K562 (cell line): ENCODE measurements around the gene CARMIL1. TPM values are rescaled to one million over a fixed set of nuclear protein-coding genes. Genes with fewer than 3 reads are reported as not detected.

Experiments used
- ATF3 ChIP-seq, 2 experiments: fragments of 450-650 bp in 1 of 2; sonication (generic) in 1 of 2; formaldehyde crosslinking in 1 of 2; IDR thresholded peaks in 1 of 2; conservative IDR thresholded peaks in 1 of 2; 2 replicates each; pipeline versions ENCODE4 v1.6.1 to v1.8.1; 2016 to 2023; ENCODE audit warnings: mild to moderate bottlenecking in 2 of 2, moderate library complexity in 2 of 2, inconsistent platforms in 1 of 2, missing genetic modification reagents in 1 of 2
- CREBBP ChIP-seq: IDR thresholded peaks from one replicate; pipeline ENCODE4 v1.6.1; 2012; ENCODE audit warnings: low read depth, mild to moderate bottlenecking, control low read depth, inconsistent platforms, low read length
- DEAF1 ChIP-seq: fragments of 450-650 bp; formaldehyde crosslinking; IDR thresholded peaks from 2 replicates; pipeline ENCODE4 v1.4.0; 2020; ENCODE audit warnings: mild to moderate bottlenecking, moderate library complexity
- ETS1 ChIP-seq: conservative IDR thresholded peaks from 2 replicates; pipeline ENCODE4 v1.6.1; 2011; ENCODE audit warnings: low read depth, mild to moderate bottlenecking, low read length; ENCODE audit not compliant: control insufficient read depth
- HDAC8 ChIP-seq: fragments of 450-650 bp; IDR thresholded peaks from 2 replicates; pipeline ENCODE4 v1.6.1; 2016; ENCODE audit warnings: mild to moderate bottlenecking, missing genetic modification characterization, moderate library complexity, missing compliant biosample characterization
- HNRNPL ChIP-seq: fragments of 200-400 bp; formaldehyde crosslinking; IDR thresholded peaks from 2 replicates; pipeline ENCODE4 v1.6.1; 2017; ENCODE audit warnings: low read depth, mild to moderate bottlenecking, low read length
- IRF1 ChIP-seq: sonication (generic); formaldehyde crosslinking; IDR thresholded peaks from 2 replicates; pipeline ENCODE4 v1.8.0; 2022; ENCODE audit warnings: missing genetic modification reagents, mild to moderate bottlenecking, borderline replicate concordance
- JUND ChIP-seq, 2 experiments: IDR thresholded peaks; 2 replicates in 1 of 2; 3 replicates in 1 of 2; pipeline ENCODE4 v1.6.1; 2011; ENCODE audit warnings: borderline replicate concordance in 2 of 2, low read depth in 2 of 2, low read length in 2 of 2, improper control_type of control experiment in 1 of 2, missing biosample characterization in 1 of 2, missing genetic modification characterization in 1 of 2, missing genetic modification reagents in 1 of 2
- NFXL1 ChIP-seq: fragments of 450-650 bp; formaldehyde crosslinking; IDR thresholded peaks from 2 replicates; pipeline ENCODE4 v1.4.0; 2021; ENCODE audit warnings: mild to moderate bottlenecking
- RNF219 ChIP-seq: fragments of 250-450 bp; sonication (Bioruptor Pico); IDR thresholded peaks from 2 replicates; pipeline ENCODE4 v1.5.0; 2022; ENCODE audit warnings: mild to moderate bottlenecking
- USF1 ChIP-seq: sonication (generic); formaldehyde crosslinking; IDR thresholded peaks from 2 replicates; pipeline ENCODE4 v1.9.0; 2022; ENCODE audit warnings: mild to moderate bottlenecking, missing genetic modification reagents
- XRCC3 ChIP-seq: fragments of 450-650 bp; IDR thresholded peaks from 2 replicates; pipeline ENCODE4 v1.6.1; 2017; ENCODE audit warnings: mild to moderate bottlenecking, moderate library complexity
- ZNF274 ChIP-seq: IDR thresholded peaks from 2 replicates; pipeline ENCODE4 v1.6.1; 2011; ENCODE audit warnings: low read depth, mild to moderate bottlenecking, low read length, moderate library complexity, borderline replicate concordance
- ZNF668 ChIP-seq: fragments of 250-450 bp; sonication (Bioruptor Pico); IDR thresholded peaks from 2 replicates; pipeline ENCODE4 v1.8.0; 2022; ENCODE audit warnings: mild to moderate bottlenecking, inconsistent platforms
- ZNF695 ChIP-seq: fragments of 450-650 bp; formaldehyde crosslinking; IDR thresholded peaks from 2 replicates; pipeline ENCODE4 v1.4.0; 2020; ENCODE audit warnings: mild to moderate bottlenecking, moderate library complexity
- ZNF707 ChIP-seq: fragments of 250-450 bp; sonication (Bioruptor Pico); conservative IDR thresholded peaks from 2 replicates; pipeline ENCODE4 v1.8.0; 2022; ENCODE audit warnings: inconsistent platforms, mild to moderate bottlenecking, moderate library complexity
- polyA plus RNA-seq, 8 experiments: library from polyadenylated mRNA; depleted of rRNA in 4 of 8; stranded (reverse) in 5 of 8; unstranded in 3 of 8; fragments of >200 nt; fragmentation: Nextera tagmentation in 2 of 8; fragmentation: Illumina TruSeq in 1 of 8; extraction: Ambion mirVana in 2 of 8; extraction: Trizol in 1 of 8; gene quantifications; 2 replicates each; pipeline versions ENCODE4 v1.2.1 to v1.2.3, GENCODE V29; 2011 to 2014; ENCODE audit warnings: inconsistent platforms in 1 of 8, missing spikeins in 1 of 8
- total RNA-seq, 7 experiments: library from RNA; depleted of rRNA in 6 of 7; stranded (reverse); fragments of >200 nt in 6 of 7; fragmentation: Illumina TruSeq in 2 of 7; extraction: Trizol in 2 of 7; gene quantifications; 2 replicates each; pipeline versions ENCODE4 v1.2.1 to v1.2.3, GENCODE V29; 2011 to 2021; ENCODE audit warnings: low replicate concordance in 1 of 7

Gene CARMIL1
- total and polyA plus RNA-seq, 9 of the 15 experiments (the other 6 are each of a cell fraction or from before 2014, with no cell fraction given): 0.04 to 0.32 (median 0.10) TPM; not detected in 1

- no peak for TF ChIP-seq ZNF668
- 0 out of 2 replicates have a peak, but pooled peaks have one; percentile 17 for TF ChIP-seq ETS1
- TF ChIP-seq RNF219 (CRISPR knock-in tag): no peak
- TF ChIP-seq IRF1 (CRISPR knock-in tag): no peak
- peak; percentile 56 for TF ChIP-seq DEAF1
- no peak for TF ChIP-seq NFXL1 (CRISPR knock-in tag)
- TF ChIP-seq ZNF695 (CRISPR knock-in tag): no peak
- TF ChIP-seq CREBBP: no peak
- no peak for TF ChIP-seq ATF3 (IDR thresholded peaks at IDR 0.05)
- TF ChIP-seq ATF3 (CRISPR knock-in tag; conservative IDR thresholded peaks at IDR 0.05): no peak
- TF ChIP-seq JUND (IDR thresholded peaks at IDR 0.05; ENCODE audit: borderline replicate concordance, low read depth, low read length): no peak
- TF ChIP-seq JUND (tag; IDR thresholded peaks at IDR 0.05; ENCODE audit: borderline replicate concordance, low read depth, low read length): no peak
- TF ChIP-seq XRCC3: no peak
- TF ChIP-seq ZNF274: no peak
- peak; percentile 71; the same call in 1 of the 2 replicates for TF ChIP-seq HNRNPL
- no peak for TF ChIP-seq USF1 (CRISPR knock-in tag)
- TF ChIP-seq HDAC8 (tag): no peak
- TF ChIP-seq ZNF707 (CRISPR knock-in tag): no peak
These were observed at the start of gene CARMIL1 (continued) for GRCh38 chr6:25278914-25279747.
